CD4-positive, alpha-beta memory T cell (primary cell): Measurements from ENCODE around the gene DNAAF8. TPM values are rescaled to one million over a fixed set of nuclear protein-coding genes. Genes with fewer than 3 reads are reported as not detected.
A peak's percentile ranks its signal among the peaks of the same experiment; 100 is the strongest.
"Not testable (repeated sequence)": the region's sequence is repeated elsewhere in the genome, so short reads cannot be mapped to it uniquely, and the experiment has no call there.

ENCODE experiments used
- CTCF ChIA-PET: fragments of 350-600 bp; sonication (Branson Sonifier 250); formaldehyde crosslinking; loops from one replicate; lab custom pipeline; 2021; ENCODE audit warnings: inconsistent platforms; ENCODE audit not compliant: partially characterized antibody; lab: Charles Lee
- POLR2A ChIA-PET: fragments of 350-600 bp; sonication (Branson Sonifier 250); formaldehyde crosslinking; loops from one replicate; lab custom pipeline; 2021; ENCODE audit not compliant: partially characterized antibody; lab: Charles Lee
- DNase-seq, 5 donors: peaks; one replicate each; pipeline versions ENCODE4 v3.0.0 to v3.0.0-alpha.2; 2020 to 2022; ENCODE audit warnings: mixed read lengths in 1 of 5
- H3K27ac ChIP-seq: one replicate; pipeline ENCODE4 v1.7.0; 2013; ENCODE audit warnings: low read depth, low read length
- H3K27me3 ChIP-seq: 2 replicates; pipeline ENCODE4 v1.7.0; 2013; ENCODE audit warnings: mild to moderate bottlenecking, low read length, moderate library complexity; ENCODE audit not compliant: insufficient read depth
- H3K36me3 ChIP-seq: 2 replicates; pipeline ENCODE4 v1.7.0; 2013; ENCODE audit warnings: mild to moderate bottlenecking, low read length, moderate library complexity; ENCODE audit not compliant: insufficient read depth
- H3K4me1 ChIP-seq: 2 replicates; pipeline ENCODE4 v1.7.0; 2013; ENCODE audit warnings: mild to moderate bottlenecking, low read length, moderate library complexity; ENCODE audit not compliant: insufficient read depth
- H3K4me3 ChIP-seq, 2 donors: one replicate each; pipeline ENCODE4 v1.7.0; 2013; ENCODE audit warnings: low read length in 2 of 2, mild to moderate bottlenecking in 1 of 2
- H3K9me3 ChIP-seq, 2 donors: one replicate each; pipeline ENCODE4 v1.7.0; 2013; ENCODE audit warnings: low read length in 2 of 2, control low read depth in 1 of 2; ENCODE audit not compliant: control insufficient read depth in 1 of 2
- H3K27ac Mint-ChIP-seq, 7 donors: one replicate each; pipeline ENCODE4 v1.8.0; 2020 to 2021; ENCODE audit warnings: mixed read lengths in 7 of 7, mild to moderate bottlenecking in 6 of 7, inconsistent platforms in 3 of 7, moderate library complexity in 3 of 7
- H3K27me3 Mint-ChIP-seq, 2 donors: one replicate each; pipeline ENCODE4 v1.8.0; 2020 to 2021; ENCODE audit warnings: mixed read lengths in 2 of 2
- H3K36me3 Mint-ChIP-seq, 2 donors: one replicate each; pipeline ENCODE4 v1.8.0; 2020 to 2021; ENCODE audit warnings: mixed read lengths in 2 of 2, inconsistent platforms in 1 of 2, mild to moderate bottlenecking in 1 of 2
- H3K4me1 Mint-ChIP-seq, 4 donors: one replicate each; pipeline ENCODE4 v1.8.0; 2020 to 2021; ENCODE audit warnings: mixed read lengths in 4 of 4, mild to moderate bottlenecking in 1 of 4
- H3K4me3 Mint-ChIP-seq, 8 donors: one replicate each; pipeline ENCODE4 v1.8.0; 2020 to 2021; ENCODE audit warnings: mixed read lengths in 8 of 8, mild to moderate bottlenecking in 7 of 8, moderate library complexity in 6 of 8, inconsistent platforms in 3 of 8
- H3K9me3 Mint-ChIP-seq, 8 donors: one replicate each; pipeline ENCODE4 v1.8.0; 2020 to 2021; ENCODE audit warnings: mixed read lengths in 8 of 8, mild to moderate bottlenecking in 5 of 8, inconsistent platforms in 3 of 8, moderate library complexity in 1 of 8
- intact Hi-C: fragments of 100-400 bp; cut with micrococcal nuclease; formaldehyde crosslinking; loops from one replicate; pipeline ENCODE4 v1.15.1; 2023
- polyA plus RNA-seq, 2 donors: library from polyadenylated mRNA; unstranded; fragments of 300-500 nt; fragmentation: Illumina TruSeq; gene quantifications; one replicate each; pipeline ENCODE4 v1.2.3, GENCODE V29; 2021
- total RNA-seq, 2 experiments: library from RNA; stranded (reverse); gene quantifications; one replicate each; pipeline ENCODE4 v1.2.3, GENCODE V29; 2021

DNAAF8 gene
- total and polyA plus RNA-seq, 4 experiments from 2014 or later = 0.11 to 0.64 (median 0.12) TPM; not detected in 1

GRCh38 chr16:4734730-4735535 is 596 bp downstream of the DNAAF8 start:
- Mint-ChIP-seq H3K27me3 (no peaks in the 10 kb centered on the region), H3K36me3 (peaks cover 0 to 15% of the 10 kb centered on the region in 2 donors), H3K27ac (peak overlapping the region; percentile 90 to 96 (median 93)), H3K9me3 (no peaks in the 10 kb centered on the region), H3K4me3 (peak overlapping the region; percentile 91 to 94 (median 92)), H3K4me1 (peaks cover 11 to 30% (median 21%) of the 10 kb centered on the region in 4 donors)
- Histone ChIP-seq H3K36me3 (no peaks in the 10 kb centered on the region), H3K27me3 (no peaks in the 10 kb centered on the region), H3K9me3 (no peaks in the 10 kb centered on the region), H3K4me1 (peaks cover 15% of the 10 kb centered on the region), H3K27ac (peak overlapping the region; percentile 76), H3K4me3 (peak overlapping the region; percentile 88 to 99)
- POLR2A ChIA-PET = interaction anchor here (0.8 to 2.9 kb wide), 24 partner anchors 10 to 363 kb away, joined by 3 to 72 read pairs (median 7); partner anchors contain the start of genes EEF2KMT, GLYR1, NAGPA and NUDT16L1
- peak; percentile 89 to 95 (median 90) for DNase-seq
- intact Hi-C loops = loop anchor here (1.0 to 2.0 kb wide), 8 partner anchors 32 to 298 kb away; partner anchors contain the start of genes GLYR1, MGRN1, NAGPA and NUDT16L1
- CTCF ChIA-PET = interaction anchor here (0.7 to 2.7 kb wide), 10 partner anchors 24 to 357 kb away, joined by 3 to 17 read pairs (median 3); partner anchors contain the start of genes MGRN1 and ROGDI

- Mint-ChIP-seq H3K4me1 (peaks cover 9 to 26% (median 18%) of the 10 kb centered on the region in 4 donors), H3K9me3 (no peaks in the 10 kb centered on the region), H3K36me3 (peaks cover 0 to 9% of the 10 kb centered on the region in 2 donors), H3K27me3 (no peaks in the 10 kb centered on the region), H3K27ac (peak overlapping the region in 2 of 7 donors; percentile 13 to 26), H3K4me3 (peak overlapping the region in 3 of 8 donors; percentile 25 to 52 (median 33))
- peaks cover 15% of the 10 kb centered on the region for H3K4me1 ChIP-seq
- no peak overlapping the region for H3K27ac ChIP-seq
- H3K36me3 ChIP-seq = no peaks in the 10 kb centered on the region
- DNase-seq = no peak
- POLR2A ChIA-PET = interaction anchor here (1.0 kb wide), 1 partner anchor 11 kb away, joined by 3 read pairs; no protein-coding TSS in a partner anchor
- intact Hi-C loops = no loop called here
- no peaks in the 10 kb centered on the region for H3K27me3 ChIP-seq
- CTCF ChIA-PET = no interaction called here
- no peak overlapping the region for H3K4me3 ChIP-seq
- no peaks in the 10 kb centered on the region for H3K9me3 ChIP-seq
Measured at GRCh38 chr16:4736546-4736945, 2.2 kb downstream of the DNAAF8 start.

GRCh38 chr16:4737545-4737944 is 3.2 kb downstream of the DNAAF8 start:
- no peak overlapping the region for H3K27ac ChIP-seq
- Mint-ChIP-seq H3K27me3 (no peaks in the 10 kb centered on the region), H3K4me1 (peaks cover 8 to 25% (median 17%) of the 10 kb centered on the region in 4 donors), H3K4me3 (no peak overlapping the region), H3K27ac (no peak overlapping the region), H3K9me3 (no peaks in the 10 kb centered on the region), H3K36me3 (peaks cover 0 to 9% of the 10 kb centered on the region in 2 donors)
- H3K4me1 ChIP-seq = peaks cover 15% of the 10 kb centered on the region
- POLR2A ChIA-PET = interaction anchor here (0.7 kb wide), 1 partner anchor 13 kb away, joined by 3 read pairs; no protein-coding TSS in a partner anchor
- DNase-seq = no peak
- no peak overlapping the region for H3K4me3 ChIP-seq
- H3K9me3 ChIP-seq = no peaks in the 10 kb centered on the region
- no peaks in the 10 kb centered on the region for H3K27me3 ChIP-seq
- CTCF ChIA-PET = no interaction called here
- intact Hi-C loops = no loop called here
- H3K36me3 ChIP-seq = no peaks in the 10 kb centered on the region

DNA sequence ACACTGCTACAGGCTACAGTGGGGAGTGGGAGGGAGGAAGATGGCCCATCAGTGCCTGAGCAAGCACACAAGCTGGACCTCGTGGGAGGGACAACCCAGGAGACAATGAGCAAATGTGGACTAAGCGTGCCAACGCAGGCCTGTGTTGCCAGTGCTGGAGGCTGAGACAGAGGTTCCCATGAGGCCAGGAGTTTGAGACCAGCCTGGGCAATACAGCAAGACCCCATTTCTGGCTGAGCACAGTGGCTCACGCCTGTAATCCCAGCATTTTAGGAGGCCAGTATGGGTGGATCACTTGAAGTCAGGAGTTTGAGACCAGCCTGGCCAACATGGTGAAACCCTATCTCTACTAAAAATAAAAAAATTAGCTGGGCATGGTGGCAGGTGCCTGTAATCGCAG is 4.0 kb downstream of the DNAAF8 start:
- H3K27ac ChIP-seq, intact Hi-C loops, H3K36me3 Mint-ChIP-seq, H3K27me3 ChIP-seq, H3K9me3 Mint-ChIP-seq, CTCF ChIA-PET, H3K9me3 ChIP-seq, DNase-seq, H3K36me3 ChIP-seq, H3K4me3 ChIP-seq, H3K4me3 Mint-ChIP-seq, H3K27me3 Mint-ChIP-seq: not testable (repeated sequence)
- H3K4me1 ChIP-seq = peaks cover 12% of the 10 kb centered on the region
- H3K4me1 Mint-ChIP-seq = peaks cover 3 to 26% (median 15%) of the 10 kb centered on the region in 4 donors
- H3K27ac Mint-ChIP-seq = peak overlapping the region in 1 of 7 donors; percentile 1
- POLR2A ChIA-PET = interaction anchor here (0.7 kb wide), 1 partner anchor 12 kb away, joined by 3 read pairs; no protein-coding TSS in a partner anchor

- Mint-ChIP-seq H3K4me1 (peaks cover 5 to 22% (median 16%) of the 10 kb centered on the region in 4 donors), H3K36me3 (no peaks in the 10 kb centered on the region), H3K9me3 (no peaks in the 10 kb centered on the region), H3K4me3 (peak overlapping the region in 7 of 8 donors; percentile 22 to 76 (median 65)), H3K27me3 (peaks cover 0 to 3% of the 10 kb centered on the region in 2 donors), H3K27ac (peak overlapping the region in 3 of 7 donors; percentile 16 to 70 (median 57))
- Histone ChIP-seq H3K9me3 (no peaks in the 10 kb centered on the region), H3K36me3 (no peaks in the 10 kb centered on the region), H3K4me3 (no peak overlapping the region), H3K27ac (no peak overlapping the region), H3K27me3 (no peaks in the 10 kb centered on the region), H3K4me1 (no peaks in the 10 kb centered on the region)
- CTCF ChIA-PET = no interaction called here
- POLR2A ChIA-PET = no interaction called here
- intact Hi-C loops = no loop called here
- no peak for DNase-seq
Measured at GRCh38 chr16:4743226-4743878, 9.0 kb downstream of the DNAAF8 start.

- POLR2A ChIA-PET = interaction anchor here (2.2 kb wide), 1 partner anchor 10 kb away, joined by 9 read pairs; the partner anchor contains the start of genes ANKS3 and DNAAF8
Measured at GRCh38 chr16:4744555-4745273, 10.4 kb downstream of the DNAAF8 start.

More at GRCh38 chr16:4744555-4745273, 10.4 kb downstream of the DNAAF8 start:
- no peak overlapping the region for H3K27ac Mint-ChIP-seq
- no peaks in the 10 kb centered on the region for H3K36me3 ChIP-seq
- H3K9me3 ChIP-seq = no peaks in the 10 kb centered on the region
- no peaks in the 10 kb centered on the region for H3K4me1 ChIP-seq
- intact Hi-C loops = no loop called here
- no peaks in the 10 kb centered on the region for H3K36me3 Mint-ChIP-seq
- H3K4me3 Mint-ChIP-seq = no peak overlapping the region
- H3K27me3 Mint-ChIP-seq = peaks cover 0 to 3% of the 10 kb centered on the region in 2 donors
- H3K9me3 Mint-ChIP-seq = no peaks in the 10 kb centered on the region
- H3K27ac ChIP-seq = no peak overlapping the region
- H3K27me3 ChIP-seq = no peaks in the 10 kb centered on the region
- CTCF ChIA-PET = no interaction called here
- DNase-seq = no peak
- peaks cover 5 to 30% (median 16%) of the 10 kb centered on the region in 4 donors for H3K4me1 Mint-ChIP-seq
- no peak overlapping the region for H3K4me3 ChIP-seq
